NOMO-1 treated with dmso at 0.1 percent for 144 hours (cell line): Measurements from ENCODE around the gene SAA4.
"Not testable (repeated sequence)": the region's sequence is repeated elsewhere in the genome, so short reads cannot be mapped to it uniquely, and the experiment has no call there.

Experiments
- DNase-seq: peaks from one replicate; lab custom pipeline; 2025; ENCODE audit not compliant: unreplicated experiment; lab: John Stamatoyannopoulos, UW

SAA4 gene

GRCh38 chr11:18236664-18237356, at the start of gene SAA4:
Gene SAA4 (minus strand): TSS chr11:18236802. CDS start chr11:18235926, 876 bp downstream.
- DNase-seq = no peak

GRCh38 chr11:18285841-18286240, 49.2 kb upstream of the SAA4 start:
- DNase-seq = no peak

GRCh38 chr11:18282626-18283025, 46.0 kb upstream of the SAA4 start:
- DNase-seq = no peak

DNA sequence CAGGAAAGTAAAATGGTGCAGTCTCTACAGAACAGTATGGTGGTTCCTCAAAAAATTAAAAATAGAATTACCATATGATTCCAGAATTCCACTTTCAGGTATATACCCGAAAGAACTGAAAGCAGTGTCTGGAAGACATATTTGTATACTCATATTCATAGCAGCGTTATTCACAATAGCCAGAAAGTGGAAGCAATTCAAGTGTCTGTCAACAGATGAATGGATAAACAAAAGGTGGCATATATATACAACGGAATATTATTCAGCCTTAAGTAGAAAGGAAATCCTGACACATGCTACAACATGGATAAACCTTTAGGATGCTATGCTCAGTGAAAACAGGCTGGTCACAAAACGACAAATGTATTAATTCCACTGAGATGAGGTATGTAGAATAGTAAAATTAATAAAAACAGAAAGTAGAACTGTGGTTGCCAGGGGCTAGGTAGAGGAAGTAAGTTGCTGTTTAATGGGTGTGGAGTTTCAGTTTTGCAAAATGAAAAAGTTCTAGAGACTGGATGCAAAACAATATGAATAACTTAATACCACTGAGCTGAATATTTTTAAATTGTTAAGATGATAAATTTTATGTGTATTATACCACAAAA, 43.9 kb upstream of the SAA4 start:
- peak; percentile 16 for DNase-seq

- DNase-seq = peak; percentile 61
These were observed 41.1 kb upstream of the SAA4 start for GRCh38 chr11:18277565-18278271.

DNA sequence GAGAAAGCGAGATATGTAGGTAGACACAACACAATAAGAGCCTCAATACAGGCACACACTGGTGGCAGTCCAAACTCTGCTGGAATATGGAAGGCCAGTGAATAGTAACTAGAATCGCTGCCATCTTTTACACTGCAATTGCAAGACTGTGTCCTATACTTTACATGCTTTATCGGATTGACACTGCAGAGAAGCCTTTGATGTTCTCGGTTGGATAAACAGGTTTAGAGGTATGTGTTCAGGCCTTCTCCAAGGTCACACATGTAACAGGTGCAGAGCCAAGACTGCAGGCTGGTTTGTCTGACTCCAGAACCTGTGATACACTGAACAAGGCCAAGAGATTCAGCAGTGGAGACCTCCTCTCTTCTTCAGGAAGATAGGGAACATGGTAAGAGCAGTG, 34.6 kb upstream of the SAA4 start:
- DNase-seq = no peak

DNA sequence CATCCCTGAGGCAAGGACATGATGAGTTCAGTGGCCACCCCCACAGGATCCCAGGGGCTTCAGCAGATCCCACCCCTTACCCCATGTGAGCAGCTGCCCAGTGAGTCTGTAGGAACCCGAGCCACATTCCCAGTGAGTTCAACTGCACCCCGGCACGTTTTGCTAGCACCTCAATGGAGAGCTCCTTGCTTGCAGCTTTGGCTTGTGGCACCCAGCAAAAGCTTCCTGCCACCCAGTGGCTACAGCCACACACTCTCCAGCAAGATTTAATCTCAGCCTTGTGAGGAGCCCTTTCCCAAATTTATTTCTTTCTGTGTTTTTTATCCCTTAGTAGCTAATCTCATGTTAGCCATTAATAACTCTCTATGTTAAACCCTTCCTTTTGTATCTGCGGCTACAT, 33.5 kb upstream of the SAA4 start:
- DNase-seq = no peak

DNA sequence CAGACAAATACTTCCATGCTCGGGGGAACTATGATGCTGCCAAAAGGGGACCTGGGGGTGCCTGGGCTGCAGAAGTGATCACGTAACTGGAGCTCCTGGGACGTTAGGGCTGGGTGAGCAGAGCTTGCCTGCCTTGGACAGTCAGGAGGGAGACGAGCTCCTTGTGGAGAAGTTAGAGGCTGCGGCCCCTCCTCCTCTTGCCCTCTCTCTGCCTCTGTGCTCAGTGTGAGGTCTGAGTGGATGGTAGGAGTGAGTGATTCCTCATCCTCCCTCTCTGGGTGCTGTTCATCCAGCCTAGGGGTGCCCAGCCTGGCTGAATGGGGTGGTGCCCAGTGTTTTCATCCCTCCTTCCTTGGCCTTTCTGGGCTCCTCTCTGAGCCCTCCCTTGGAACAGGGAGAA, 32.6 kb upstream of the SAA4 start:
- DNase-seq = not testable (repeated sequence)

DNA sequence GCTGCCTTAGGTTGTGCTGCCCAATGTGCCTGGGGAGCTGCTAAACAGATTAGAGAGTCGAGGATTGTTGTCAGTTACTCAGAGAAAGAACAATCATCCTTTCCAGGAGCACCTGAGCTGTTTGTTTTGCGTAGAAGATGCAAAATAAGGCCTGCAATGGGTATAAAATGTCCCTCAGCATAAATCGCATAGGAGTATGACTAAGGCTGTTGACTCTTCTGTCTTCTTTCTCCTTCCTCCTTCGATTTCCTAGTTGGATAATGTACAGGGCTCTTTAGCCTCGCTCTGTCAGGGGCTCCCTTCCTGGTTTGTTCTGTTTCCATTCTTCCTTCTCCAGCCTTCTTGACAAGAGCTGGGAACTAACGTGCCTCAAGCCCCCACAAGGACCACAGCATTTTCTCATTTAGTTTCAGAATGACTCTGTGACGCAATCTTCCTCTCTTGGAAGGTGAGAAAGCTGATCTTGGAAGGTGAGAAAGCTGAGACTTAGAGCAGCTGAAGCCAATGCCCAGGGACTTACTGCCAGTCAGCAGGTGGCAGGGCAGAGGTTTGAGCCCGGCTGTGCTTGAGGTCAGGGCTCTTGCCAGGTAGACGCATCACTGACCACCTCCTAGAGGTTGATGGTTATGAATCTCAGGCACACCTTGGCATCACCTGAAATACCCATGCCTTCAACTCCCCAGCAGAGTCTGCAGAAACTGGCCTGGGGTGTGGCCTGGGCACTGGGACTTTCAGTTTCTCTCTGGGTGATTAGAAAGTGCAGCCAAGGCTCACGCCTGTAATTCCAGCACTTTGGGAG, 30.9 kb upstream of the SAA4 start:
- DNase-seq = not testable (repeated sequence)

DNA sequence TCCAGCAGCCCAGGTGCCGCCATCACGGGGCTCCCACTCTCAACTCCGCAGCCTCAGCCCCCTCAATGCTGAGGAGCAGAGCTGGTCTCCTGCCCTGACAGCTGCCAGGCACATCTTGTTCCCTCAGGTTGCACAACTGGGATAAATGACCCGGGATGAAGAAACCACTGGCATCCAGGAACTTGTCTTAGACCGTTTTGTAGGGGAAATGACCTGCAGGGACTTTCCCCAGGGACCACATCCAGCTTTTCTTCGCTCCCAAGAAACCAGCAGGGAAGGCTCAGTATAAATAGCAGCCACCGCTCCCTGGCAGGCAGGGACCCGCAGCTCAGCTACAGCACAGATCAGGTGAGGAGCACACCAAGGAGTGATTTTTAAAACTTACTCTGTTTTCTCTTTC, 29.3 kb upstream of the SAA4 start, which contains the start of gene SAA1:
SAA1 (plus strand) TSS at position 316 of the 400 bp plus-strand sequence. CDS start 624 bp downstream, outside the sequence.
- no peak for DNase-seq

GRCh38 chr11:18264677-18265555, 28.3 kb upstream of the SAA4 start:
- DNase-seq = no peak

DNA sequence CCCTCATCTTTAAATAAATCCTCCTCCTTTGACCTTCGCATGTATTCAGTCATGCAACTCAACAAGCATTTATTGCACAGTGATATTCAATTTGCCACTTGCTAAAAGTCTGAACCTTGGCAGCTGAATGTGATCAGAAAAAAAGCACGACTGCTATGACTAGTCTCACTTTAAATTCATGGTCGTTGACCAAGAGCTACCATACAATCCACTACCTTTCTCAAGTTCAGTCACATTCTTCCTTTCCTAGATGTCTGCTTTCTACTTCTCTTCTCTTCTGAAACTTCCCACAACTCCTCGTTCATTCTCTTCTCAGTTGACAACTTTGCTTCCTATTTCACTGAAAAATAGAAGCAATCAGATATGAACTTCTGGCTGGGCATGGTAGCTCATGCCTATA, 27.4 kb upstream of the SAA4 start:
- DNase-seq = no peak

DNA sequence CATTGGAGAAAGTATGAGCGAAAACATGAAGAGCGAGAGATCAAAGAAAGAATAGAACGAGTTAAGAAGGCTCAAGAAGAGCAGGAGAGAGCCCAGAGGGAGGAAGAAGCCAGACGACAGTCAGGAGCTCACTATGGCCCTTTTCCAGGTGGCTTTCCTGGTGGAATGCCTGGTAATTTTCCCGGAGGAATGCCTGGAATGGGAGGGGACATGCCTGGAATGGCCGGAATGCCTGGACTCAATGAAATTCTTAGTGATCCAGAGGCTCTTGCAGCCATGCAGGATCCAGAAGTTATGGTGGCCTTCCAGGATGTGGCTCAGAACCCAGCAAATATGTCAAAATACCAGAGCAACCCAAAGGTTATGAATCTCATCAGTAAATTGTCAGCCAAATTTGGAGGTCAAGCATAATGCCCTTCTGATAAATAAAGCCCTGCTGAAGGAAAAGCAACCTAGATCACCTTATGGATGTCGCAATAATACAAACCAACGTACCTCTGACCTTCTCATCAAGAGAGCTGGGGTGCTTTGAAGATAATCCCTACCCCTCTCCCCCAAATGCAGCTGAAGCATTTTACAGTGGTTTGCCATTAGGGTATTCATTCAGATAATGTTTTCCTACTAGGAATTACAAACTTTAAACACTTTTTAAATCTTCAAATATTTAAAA, 26.2 kb upstream of the SAA4 start:
- not testable (repeated sequence) for DNase-seq

GRCh38 chr11:18261721-18262120, 25.1 kb upstream of the SAA4 start:
- no peak for DNase-seq

- DNase-seq = no peak
These were observed 22.7 kb upstream of the SAA4 start for GRCh38 chr11:18259259-18259658.

GRCh38 chr11:18254781-18255361, 18.3 kb upstream of the SAA4 start:
- no peak for DNase-seq

GRCh38 chr11:18253778-18254338, 17.3 kb upstream of the SAA4 start:
- no peak for DNase-seq

DNA sequence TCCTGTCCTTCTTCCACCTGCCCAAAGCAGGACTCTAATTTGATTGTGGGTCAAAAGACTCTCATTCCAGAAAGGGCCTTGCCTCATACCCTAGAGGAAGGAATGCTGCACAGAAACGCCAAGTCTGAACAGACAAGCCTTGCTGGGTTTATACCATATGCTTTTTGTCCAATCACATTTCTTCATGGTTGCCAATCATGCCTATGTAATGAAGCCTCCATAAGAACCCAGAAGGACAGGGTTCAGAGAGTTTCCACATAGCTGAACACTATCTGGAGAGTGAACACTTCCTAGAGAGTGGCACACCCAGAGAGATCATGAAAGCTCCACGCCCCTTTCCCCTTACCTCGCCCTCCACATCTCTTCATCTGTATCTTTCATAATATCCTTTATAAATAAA, 16.6 kb upstream of the SAA4 start:
- no peak for DNase-seq

GRCh38 chr11:18248561-18248960, 12.0 kb upstream of the SAA4 start, which contains the start of gene SAA2:
Gene SAA2 (minus strand): TSS chr11:18248668. CDS start chr11:18248011, 657 bp downstream.
- DNase-seq = no peak
